ENCODE results near the gene CDKN3.

The CDKN3 gene

GRCh38 chr14:54467280-54467679 lies 70.5 kb downstream of the CDKN3 start:
- no peak overlapping the region for H3K4me3 ChIP-seq (ENCODE audit: insufficient read depth, low read depth, low read length, poor library complexity, severe bottlenecking)
- H3K4me1 ChIP-seq (ENCODE audit: control insufficient read depth, insufficient read depth, low read length, poor library complexity, severe bottlenecking), result no peaks in the 10 kb centered on the region
- no peaks in the 10 kb centered on the region for H3K27me3 ChIP-seq (replicated peaks; ENCODE audit: control insufficient read depth, insufficient read depth, low read length, poor library complexity, severe bottlenecking)
- no peak overlapping the region for H3K27ac ChIP-seq (ENCODE audit: insufficient read depth, low read length, poor library complexity, severe bottlenecking)
- no peak for DNase-seq
- no peaks in the 10 kb centered on the region for H3K36me3 ChIP-seq (ENCODE audit: control insufficient read depth, insufficient read depth, low read length)
- H3K9me3 ChIP-seq (ENCODE audit: control insufficient read depth, low read length), result peaks cover 5% of the 10 kb centered on the region

Data from effector memory CD4-positive, alpha-beta T cell (primary cell).